ENCODE data around the gene TP73. TPM values are rescaled to one million over a fixed set of nuclear protein-coding genes. Genes with fewer than 3 reads are reported as not detected.

The TP73 gene
- total RNA-seq, 4 donors from 2014 or later: 4.9 to 8.8 (median 7.0) TPM

GRCh38 chr1:3697810-3698209 lies 45.5 kb downstream of the TP73 start:
- Histone ChIP-seq H3K27me3 (peaks cover 0 to 68% (median 0%) of the 10 kb centered on the region in 4 donors), H3K4me3 (no peak overlapping the region), H3K9me3 (no peaks in the 10 kb centered on the region), H3K4me1 (peaks cover 10 to 70% (median 35%) of the 10 kb centered on the region in 3 donors), H3K36me3 (no peaks in the 10 kb centered on the region), H3K27ac (no peak overlapping the region)
- 37 to 63% methylated on average over 3 to 8 of the region's 12 CpGs for WGBS, 2 donors
- TF ChIP-seq, protein P1, sequence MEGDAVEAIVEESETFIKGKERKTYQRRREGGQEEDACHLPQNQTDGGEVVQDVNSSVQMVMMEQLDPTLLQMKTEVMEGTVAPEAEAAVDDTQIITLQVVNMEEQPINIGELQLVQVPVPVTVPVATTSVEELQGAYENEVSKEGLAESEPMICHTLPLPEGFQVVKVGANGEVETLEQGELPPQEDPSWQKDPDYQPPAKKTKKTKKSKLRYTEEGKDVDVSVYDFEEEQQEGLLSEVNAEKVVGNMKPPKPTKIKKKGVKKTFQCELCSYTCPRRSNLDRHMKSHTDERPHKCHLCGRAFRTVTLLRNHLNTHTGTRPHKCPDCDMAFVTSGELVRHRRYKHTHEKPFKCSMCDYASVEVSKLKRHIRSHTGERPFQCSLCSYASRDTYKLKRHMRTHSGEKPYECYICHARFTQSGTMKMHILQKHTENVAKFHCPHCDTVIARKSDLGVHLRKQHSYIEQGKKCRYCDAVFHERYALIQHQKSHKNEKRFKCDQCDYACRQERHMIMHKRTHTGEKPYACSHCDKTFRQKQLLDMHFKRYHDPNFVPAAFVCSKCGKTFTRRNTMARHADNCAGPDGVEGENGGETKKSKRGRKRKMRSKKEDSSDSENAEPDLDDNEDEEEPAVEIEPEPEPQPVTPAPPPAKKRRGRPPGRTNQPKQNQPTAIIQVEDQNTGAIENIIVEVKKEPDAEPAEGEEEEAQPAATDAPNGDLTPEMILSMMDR (IDR thresholded peaks at IDR 0.05): no peak
- no peak for TF ChIP-seq POLR2A (IDR thresholded peaks at IDR 0.05)
- DNase-seq: no peak
- intact Hi-C loops (cut with DNase I): no loop called here

GRCh38 chr1:3698660-3699408 lies 46.5 kb downstream of the TP73 start:
- peaks cover 18 to 80% (median 45%) of the 10 kb centered on the region in 3 donors for H3K4me1 ChIP-seq
- TF ChIP-seq, protein P1 (IDR thresholded peaks at IDR 0.05): no peak
- no peak for TF ChIP-seq POLR2A (IDR thresholded peaks at IDR 0.05)
- H3K36me3 ChIP-seq: no peaks in the 10 kb centered on the region
- no peaks in the 10 kb centered on the region for H3K9me3 ChIP-seq
- DNase-seq: no peak
- intact Hi-C loops (cut with DNase I): no loop called here
- H3K4me3 ChIP-seq: peak overlapping the region in 1 of 4 donors; percentile 4
- peaks cover 0 to 75% (median 0%) of the 10 kb centered on the region in 4 donors for H3K27me3 ChIP-seq
- H3K27ac ChIP-seq: peak overlapping the region; percentile 24 to 80 (median 52)
- WGBS, 2 donors: 57 to 79% methylated on average over 3 to 11 of the region's 29 CpGs

GRCh38 chr1:3699596-3699995 lies 47.3 kb downstream of the TP73 start:
- no peaks in the 10 kb centered on the region for H3K36me3 ChIP-seq
- peak overlapping the region; percentile 24 to 80 (median 52) for H3K27ac ChIP-seq
- no peaks in the 10 kb centered on the region for H3K9me3 ChIP-seq
- no peak for TF ChIP-seq POLR2A (IDR thresholded peaks at IDR 0.05)
- TF ChIP-seq, protein P1 (IDR thresholded peaks at IDR 0.05): no peak
- DNase-seq: no peak
- H3K4me3 ChIP-seq: peak overlapping the region in 1 of 4 donors; percentile 4
- H3K27me3 ChIP-seq: peaks cover 0 to 83% (median 0%) of the 10 kb centered on the region in 4 donors
- 30 to 46% methylated on average over 10 to 14 of the region's 18 CpGs for WGBS, 2 donors
- intact Hi-C loops (cut with DNase I): no loop called here
- peaks cover 20 to 87% (median 53%) of the 10 kb centered on the region in 3 donors for H3K4me1 ChIP-seq

DNA sequence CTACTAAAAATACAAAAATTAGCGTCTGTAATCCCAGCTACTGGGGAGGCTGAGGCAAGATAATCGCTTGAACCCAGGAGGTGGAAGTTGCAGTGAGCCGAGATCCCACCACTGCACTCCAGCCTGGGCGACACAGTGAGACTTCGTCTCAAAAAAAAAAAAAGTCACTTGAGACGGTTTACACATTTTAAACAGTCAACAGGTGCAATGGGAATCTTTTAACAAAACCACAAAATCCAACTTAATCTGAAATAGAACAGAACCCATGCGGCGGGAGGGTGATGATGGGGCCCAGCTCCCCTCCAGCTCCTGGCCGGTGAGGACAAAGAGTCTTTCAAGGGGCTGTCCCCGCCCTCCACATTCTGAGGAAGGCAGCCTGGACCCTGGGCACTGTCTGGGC lies 48.3 kb downstream of the TP73 start:
- 78 to 81% methylated on average over 9 to 10 of the region's 10 CpGs for WGBS, 2 donors
- Histone ChIP-seq H3K27ac (no peak overlapping the region), H3K4me1 (peaks cover 20 to 91% (median 53%) of the 10 kb centered on the region in 3 donors), H3K9me3 (no peaks in the 10 kb centered on the region), H3K27me3 (peaks cover 0 to 81% (median 0%) of the 10 kb centered on the region in 4 donors), H3K4me3 (no peak overlapping the region), H3K36me3 (no peaks in the 10 kb centered on the region)
- intact Hi-C loops (cut with DNase I): no loop called here
- TF ChIP-seq POLR2A (IDR thresholded peaks at IDR 0.05): no peak
- TF ChIP-seq, protein P1 (IDR thresholded peaks at IDR 0.05): no peak
- no peak for DNase-seq

DNA sequence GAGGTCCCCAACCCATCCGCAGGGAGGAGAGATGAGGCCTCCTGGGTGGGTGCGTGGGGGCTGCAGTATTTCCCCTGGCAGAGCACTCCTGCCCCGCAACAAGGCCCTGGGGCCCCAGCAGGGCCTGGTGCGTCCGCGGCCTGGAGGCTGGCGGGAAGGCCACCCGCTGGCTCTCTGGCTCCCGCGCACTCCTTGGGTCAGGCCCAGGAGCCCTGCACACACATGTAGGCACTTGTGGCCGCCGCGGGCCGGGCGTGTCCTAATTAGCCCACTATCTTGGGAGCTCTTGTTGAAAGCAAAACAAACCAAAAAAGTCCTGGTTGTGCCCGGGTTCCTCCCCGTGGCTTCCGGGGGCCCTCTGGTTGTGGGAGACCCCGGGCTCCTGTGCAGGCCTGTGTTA lies 50.2 kb downstream of the TP73 start:
- intact Hi-C loops (cut with DNase I): no loop called here
- Histone ChIP-seq H3K27me3 (peaks cover 0 to 79% (median 0%) of the 10 kb centered on the region in 4 donors), H3K4me1 (peaks cover 20 to 98% (median 51%) of the 10 kb centered on the region in 3 donors), H3K27ac (peak overlapping the region; percentile 60 to 83 (median 72)), H3K9me3 (no peaks in the 10 kb centered on the region), H3K36me3 (no peaks in the 10 kb centered on the region), H3K4me3 (no peak overlapping the region)
- no peak for TF ChIP-seq POLR2A (IDR thresholded peaks at IDR 0.05)
- TF ChIP-seq, protein P1 (IDR thresholded peaks at IDR 0.05): no peak
- DNase-seq: no peak
- WGBS, 2 donors: 77% methylated on average over 5 of the region's 19 CpGs; no CpG with 5 or more reads in 1 of the 2 donors
